ENCODE results near the gene ATM.
"Not testable (repeated sequence)": the region's sequence is repeated elsewhere in the genome, so short reads cannot be mapped to it uniquely, and the experiment has no call there.

ATM gene

GRCh38 chr11:108364159-108364558 lies 141.3 kb downstream of the ATM start:
- TF ChIP-seq CTCF (conservative IDR thresholded peaks at IDR 0.05; ENCODE audit: low read depth, low read length): no peak
- DNase-seq (ENCODE audit: low read depth): no peak
- no peak overlapping the region for H3K4me3 ChIP-seq (ENCODE audit: low read length)

GRCh38 chr11:108368134-108368533 lies 145.3 kb downstream of the ATM start:
- DNase-seq (ENCODE audit: low read depth): no peak
- H3K4me3 ChIP-seq (ENCODE audit: low read length): no peak overlapping the region
- no peak for TF ChIP-seq CTCF (conservative IDR thresholded peaks at IDR 0.05; ENCODE audit: low read depth, low read length)

GRCh38 chr11:108369064-108369463 lies 146.2 kb downstream of the ATM start:
- TF ChIP-seq CTCF (conservative IDR thresholded peaks at IDR 0.05; ENCODE audit: low read depth, low read length): no peak
- H3K4me3 ChIP-seq (ENCODE audit: low read length): no peak overlapping the region

GRCh38 chr11:108370315-108370714 lies 147.4 kb downstream of the ATM start:
- H3K4me3 ChIP-seq (ENCODE audit: low read length): no peak overlapping the region
- TF ChIP-seq CTCF (conservative IDR thresholded peaks at IDR 0.05; ENCODE audit: low read depth, low read length): no peak
- DNase-seq (ENCODE audit: low read depth): no peak

More at GRCh38 chr11:108369064-108369463, 146.2 kb downstream of the ATM start:
- no peak for DNase-seq (ENCODE audit: low read depth)

- H3K4me3 ChIP-seq (ENCODE audit: low read length): no peak overlapping the region
- no peak for DNase-seq (ENCODE audit: low read depth)
- no peak for TF ChIP-seq CTCF (conservative IDR thresholded peaks at IDR 0.05; ENCODE audit: low read depth, low read length)
Measured at GRCh38 chr11:108370990-108371389, 148.1 kb downstream of the ATM start.

GRCh38 chr11:108373505-108373904 lies 150.6 kb downstream of the ATM start:
- DNase-seq (ENCODE audit: low read depth): not testable (repeated sequence)

GRCh38 chr11:108388576-108388975 lies 165.7 kb downstream of the ATM start:
- no peak for DNase-seq (ENCODE audit: low read depth)
- no peak for TF ChIP-seq CTCF (conservative IDR thresholded peaks at IDR 0.05; ENCODE audit: low read depth, low read length)
- no peak overlapping the region for H3K4me3 ChIP-seq (ENCODE audit: low read length)

More at GRCh38 chr11:108373505-108373904, 150.6 kb downstream of the ATM start:
- not testable (repeated sequence) for H3K4me3 ChIP-seq (ENCODE audit: low read length)

GRCh38 chr11:108392353-108392752 lies 169.5 kb downstream of the ATM start:
- no peak for TF ChIP-seq CTCF (conservative IDR thresholded peaks at IDR 0.05; ENCODE audit: low read depth, low read length)
- H3K4me3 ChIP-seq (ENCODE audit: low read length): no peak overlapping the region
- no peak for DNase-seq (ENCODE audit: low read depth)
